Measurements from ENCODE around the gene PCDHA1.

DNA sequence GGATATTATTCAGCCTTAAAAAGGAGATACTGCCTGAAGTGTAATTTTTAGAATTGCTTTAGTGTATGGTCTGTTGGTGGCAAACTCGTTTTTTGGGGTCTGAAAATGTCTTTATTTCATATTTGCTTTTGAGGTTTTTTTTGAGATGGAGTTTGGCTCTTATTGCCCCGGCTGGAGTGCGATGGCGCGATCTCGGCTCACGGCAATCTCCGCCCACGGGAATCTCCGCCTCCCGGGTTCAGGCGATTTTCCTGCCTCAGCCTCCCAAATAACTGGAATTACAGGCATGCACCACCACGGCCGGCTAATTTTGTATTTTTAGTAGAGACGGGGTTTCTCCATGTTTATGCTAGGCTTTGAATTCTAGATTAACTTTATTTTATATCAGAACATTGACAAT is 245.1 kb downstream of the PCDHA1 start:
- TF ChIP-seq CTCF (IDR thresholded peaks at IDR 0.05) (no peak), EZH2phosphoT487 (IDR thresholded peaks at IDR 0.05) (no peak)
